HG03103 (cell line): ENCODE results near the gene TRIM23.

Experiments used
- ATAC-seq: cut with Tn5 transposase; IDR thresholded peaks from one replicate; pipeline ENCODE4 v1.9.1; 2021; ENCODE audit warnings: low read depth; ENCODE audit not compliant: unreplicated experiment

TRIM23 gene

GRCh38 chr5:65570598-65571226 lies 53.4 kb downstream of the TRIM23 start:
- no peak for ATAC-seq

GRCh38 chr5:65566505-65566904 lies 57.6 kb downstream of the TRIM23 start:
- ATAC-seq: no peak

- no peak for ATAC-seq
Observed at GRCh38 chr5:65563777-65564176, 60.4 kb downstream of the TRIM23 start.

GRCh38 chr5:65562731-65563701 lies 61.1 kb downstream of the TRIM23 start, which contains the start of the genes CENPK and PPWD1:
CENPK (minus strand) TSS chr5:65563168; CDS start chr5:65554907, 8,261 bp downstream.
PPWD1 (plus strand) TSS chr5:65563296; CDS start chr5:65563311, 15 bp downstream.
- peak; percentile 99 for ATAC-seq

- ATAC-seq: no peak
Observed at GRCh38 chr5:65556718-65557117, 67.4 kb downstream of the TRIM23 start.

- ATAC-seq: no peak
Observed at GRCh38 chr5:65556181-65556580, 68.0 kb downstream of the TRIM23 start.

GRCh38 chr5:65555287-65555686 lies 68.8 kb downstream of the TRIM23 start:
- ATAC-seq: no peak

- ATAC-seq: no peak
Observed at GRCh38 chr5:65553941-65554340, 70.2 kb downstream of the TRIM23 start.

GRCh38 chr5:65548281-65548680 lies 75.9 kb downstream of the TRIM23 start:
- no peak for ATAC-seq

GRCh38 chr5:65546141-65546540 lies 78.0 kb downstream of the TRIM23 start:
- ATAC-seq: no peak

- ATAC-seq: no peak
Observed at GRCh38 chr5:65544473-65544872, 79.7 kb downstream of the TRIM23 start.

- ATAC-seq: no peak
Observed at GRCh38 chr5:65539827-65540226, 84.3 kb downstream of the TRIM23 start.
